Keratinocyte (primary cell): ENCODE results near the gene RPL41. TPM values are rescaled to one million over a fixed set of nuclear protein-coding genes. Genes with fewer than 3 reads are reported as not detected.
A peak's percentile ranks its signal among the peaks of the same experiment; 100 is the strongest.

Source experiments
- DNase-seq: peaks from one replicate; pipeline ENCODE4 v3.0.0-alpha.2; 2011; ENCODE audit warnings: low read depth, missing footprints, low spot score
- FAIRE-seq: peaks from 2 replicates; lab custom pipeline; 2011; peaks lifted over from hg19 to GRCh38; lab: Jason Lieb, UNC
- H2AFZ ChIP-seq: 2 replicates; pipeline ENCODE4 v1.6.0; 2012; ENCODE audit warnings: low read length, control low read depth, inconsistent platforms; ENCODE audit not compliant: control insufficient read depth
- H3K27ac ChIP-seq: 2 replicates; pipeline ENCODE4 v1.5.1; 2011; ENCODE audit warnings: low read length; ENCODE audit not compliant: control insufficient read depth, insufficient read depth
- H3K27me3 ChIP-seq: 3 replicates; pipeline ENCODE4 v1.6.0; 2011; ENCODE audit warnings: low read length; ENCODE audit not compliant: control insufficient read depth, insufficient read depth; ENCODE audit errors: extremely low read depth
- H3K36me3 ChIP-seq, 2 experiments: 2 replicates in 1 of 2; 3 replicates in 1 of 2; pipeline ENCODE4 v1.5.1; 2011; ENCODE audit warnings: low read length in 2 of 2, mild to moderate bottlenecking in 1 of 2; ENCODE audit not compliant: control insufficient read depth in 2 of 2, insufficient read depth in 2 of 2; ENCODE audit errors: extremely low read depth in 1 of 2
- H3K4me1 ChIP-seq: 3 replicates; pipeline ENCODE4 v1.5.1; 2011; ENCODE audit warnings: low read length; ENCODE audit not compliant: control insufficient read depth, insufficient read depth; ENCODE audit errors: extremely low read depth
- H3K4me2 ChIP-seq: 3 replicates; pipeline ENCODE4 v1.6.0; 2011; ENCODE audit warnings: low read depth, low read length; ENCODE audit not compliant: control insufficient read depth, insufficient read depth; ENCODE audit errors: extremely low read depth
- H3K4me3 ChIP-seq, 3 experiments: fragments of 200-600 bp in 1 of 3; sonication (generic) in 1 of 3; 2 replicates in 2 of 3; 3 replicates in 1 of 3; pipeline ENCODE4 v1.5.1; 2011 to 2016; ENCODE audit warnings: low read length in 3 of 3, mild to moderate bottlenecking in 3 of 3, control low read depth in 2 of 3, inconsistent platforms in 1 of 3, low read depth in 1 of 3, mixed read lengths in 1 of 3, mixed run types in 1 of 3, moderate library complexity in 1 of 3; ENCODE audit not compliant: control insufficient read depth in 2 of 3, insufficient read depth in 2 of 3; ENCODE audit errors: extremely low read depth in 1 of 3
- H3K79me2 ChIP-seq: 2 replicates; pipeline ENCODE4 v1.6.0; 2012; ENCODE audit warnings: low read length; ENCODE audit not compliant: control insufficient read depth, insufficient read depth
- H3K9ac ChIP-seq: 3 replicates; pipeline ENCODE4 v1.6.0; 2011; ENCODE audit warnings: low read length; ENCODE audit not compliant: control insufficient read depth, insufficient read depth; ENCODE audit errors: extremely low read depth
- H3K9me1 ChIP-seq: 3 replicates; pipeline ENCODE4 v1.6.0; 2011; ENCODE audit warnings: low read length; ENCODE audit not compliant: control insufficient read depth, insufficient read depth; ENCODE audit errors: extremely low read depth
- H3K9me3 ChIP-seq: 2 replicates; pipeline ENCODE4 v1.5.1; 2012; ENCODE audit warnings: low read depth, low read length; ENCODE audit not compliant: control insufficient read depth
- H4K20me1 ChIP-seq: 3 replicates; pipeline ENCODE4 v1.6.0; 2011; ENCODE audit warnings: low read length; ENCODE audit not compliant: control insufficient read depth, insufficient read depth; ENCODE audit errors: extremely low read depth
- EZH2 ChIP-seq: IDR thresholded peaks from one replicate; pipeline ENCODE4 v1.6.1; 2012; ENCODE audit warnings: inconsistent platforms, mild to moderate bottlenecking, low read length, moderate library complexity
- dilution Hi-C: fragments of 300-500 bp; cut with MboI; formaldehyde crosslinking; loops from one replicate; pipeline ENCODE4 v1.7.0; 2020; ENCODE audit warnings: low sequenced_read_pairs; ENCODE audit not compliant: extremely low pct_ligation_motif_present
- polyA plus RNA-seq, 5 experiments: library from polyadenylated mRNA; depleted of rRNA in 3 of 5; stranded (reverse) in 3 of 5; stranded (forward) in 1 of 5; unstranded in 1 of 5; fragments of >200 nt; gene quantifications; 1 replicate in 1 of 5; 2 replicates in 3 of 5; 3 replicates in 1 of 5; pipeline versions ENCODE4 v1.2.1 to v1.2.3, GENCODE V29; 2011 to 2012; ENCODE audit warnings: missing spikeins in 2 of 5, low read depth in 1 of 5, low replicate concordance in 1 of 5
- TF ChIP-seq, protein P1 (sequence below), 3 experiments: IDR thresholded peaks in 1 of 3; conservative IDR thresholded peaks in 1 of 3; optimal IDR thresholded peaks in 1 of 3; 2 replicates in 2 of 3; 3 replicates in 1 of 3; pipeline versions ENCODE3 to v1.5.1; 2011; ENCODE audit warnings: low read length in 3 of 3, mild to moderate bottlenecking in 3 of 3, moderate library complexity in 2 of 3, control low read depth in 1 of 3, inconsistent platforms in 1 of 3; ENCODE audit not compliant: insufficient read depth in 2 of 3; ENCODE audit errors: extremely low read depth in 1 of 3

Gene RPL41
- polyA plus RNA-seq, 1 donor (not counting 4 experiments of a cell fraction or from before 2014, with no cell fraction given) = 10,481 TPM

DNA sequence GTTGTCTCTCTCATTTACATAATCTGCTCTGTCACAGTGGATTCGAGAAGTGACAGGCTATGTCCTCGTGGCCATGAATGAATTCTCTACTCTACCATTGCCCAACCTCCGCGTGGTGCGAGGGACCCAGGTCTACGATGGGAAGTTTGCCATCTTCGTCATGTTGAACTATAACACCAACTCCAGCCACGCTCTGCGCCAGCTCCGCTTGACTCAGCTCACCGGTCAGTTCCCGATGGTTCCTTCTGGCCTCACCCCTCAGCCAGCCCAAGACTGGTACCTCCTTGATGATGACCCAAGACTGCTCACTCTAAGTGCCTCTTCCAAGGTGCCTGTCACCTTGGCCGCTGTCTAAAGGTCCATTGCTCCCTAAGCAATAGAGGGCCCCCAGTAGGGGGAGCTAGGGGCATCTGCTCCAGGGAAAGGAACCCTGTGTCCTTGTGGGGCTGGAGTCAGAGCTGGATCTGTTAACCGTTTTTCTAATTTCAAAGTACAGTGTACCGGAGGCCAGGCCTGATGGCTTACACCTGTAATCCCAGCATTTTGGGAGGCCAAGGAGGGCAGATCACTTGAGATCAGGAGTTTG, 31.4 kb upstream of the RPL41 start:
- no peak for DNase-seq
- no peaks in the 10 kb centered on the region for H4K20me1 ChIP-seq
- no peak for FAIRE-seq
- H3K9me1 ChIP-seq = no peaks in the 10 kb centered on the region
- dilution Hi-C loops = no loop called here
- no peak overlapping the region for H3K27ac ChIP-seq
- TF ChIP-seq EZH2 = no peak
- TF ChIP-seq, protein P1, sequence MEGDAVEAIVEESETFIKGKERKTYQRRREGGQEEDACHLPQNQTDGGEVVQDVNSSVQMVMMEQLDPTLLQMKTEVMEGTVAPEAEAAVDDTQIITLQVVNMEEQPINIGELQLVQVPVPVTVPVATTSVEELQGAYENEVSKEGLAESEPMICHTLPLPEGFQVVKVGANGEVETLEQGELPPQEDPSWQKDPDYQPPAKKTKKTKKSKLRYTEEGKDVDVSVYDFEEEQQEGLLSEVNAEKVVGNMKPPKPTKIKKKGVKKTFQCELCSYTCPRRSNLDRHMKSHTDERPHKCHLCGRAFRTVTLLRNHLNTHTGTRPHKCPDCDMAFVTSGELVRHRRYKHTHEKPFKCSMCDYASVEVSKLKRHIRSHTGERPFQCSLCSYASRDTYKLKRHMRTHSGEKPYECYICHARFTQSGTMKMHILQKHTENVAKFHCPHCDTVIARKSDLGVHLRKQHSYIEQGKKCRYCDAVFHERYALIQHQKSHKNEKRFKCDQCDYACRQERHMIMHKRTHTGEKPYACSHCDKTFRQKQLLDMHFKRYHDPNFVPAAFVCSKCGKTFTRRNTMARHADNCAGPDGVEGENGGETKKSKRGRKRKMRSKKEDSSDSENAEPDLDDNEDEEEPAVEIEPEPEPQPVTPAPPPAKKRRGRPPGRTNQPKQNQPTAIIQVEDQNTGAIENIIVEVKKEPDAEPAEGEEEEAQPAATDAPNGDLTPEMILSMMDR (optimal IDR thresholded peaks at IDR 0.05 in 1 of 3, IDR thresholded peaks at IDR 0.05 in 1 of 3, conservative IDR thresholded peaks at IDR 0.05 in 1 of 3; ENCODE audit: extremely low read depth in 1 of 3, insufficient read depth in 2 of 3, low read length in 3 of 3) = peak; percentile 52 to 57 (median 56)
- peaks cover 16% of the 10 kb centered on the region for H3K4me1 ChIP-seq
- no peak overlapping the region for H3K4me2 ChIP-seq
- H3K9me3 ChIP-seq = no peaks in the 10 kb centered on the region
- H3K9ac ChIP-seq = no peak overlapping the region
- peaks cover 4 to 15% of the 10 kb centered on the region in 2 experiments for H3K36me3 ChIP-seq
- no peak overlapping the region for H2AFZ ChIP-seq
- H3K79me2 ChIP-seq = no peaks in the 10 kb centered on the region
- H3K27me3 ChIP-seq = no peaks in the 10 kb centered on the region
- H3K4me3 ChIP-seq = no peak overlapping the region

DNA sequence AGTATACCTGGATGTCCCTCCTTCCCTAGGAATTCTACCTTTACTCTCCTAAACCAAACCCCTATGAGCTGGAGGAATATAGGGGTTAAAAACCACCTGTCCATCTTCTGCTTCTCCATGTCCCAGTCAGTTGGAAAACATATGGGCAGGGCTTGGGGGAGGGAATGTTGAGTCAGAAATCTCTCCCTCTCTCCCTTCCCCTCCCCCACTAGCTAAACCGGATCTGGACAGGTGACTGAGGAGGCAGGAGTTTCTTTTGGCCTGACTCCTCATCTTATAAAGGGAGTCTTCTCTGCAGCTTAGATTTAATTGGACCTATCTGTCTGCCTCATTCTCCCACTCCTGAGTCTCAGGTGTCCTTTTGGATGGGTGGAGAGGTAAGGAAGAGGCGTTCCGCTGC, 30.3 kb upstream of the RPL41 start:
- no peak overlapping the region for H3K27ac ChIP-seq
- TF ChIP-seq EZH2 = no peak
- TF ChIP-seq, protein P1 (optimal IDR thresholded peaks at IDR 0.05 in 1 of 3, IDR thresholded peaks at IDR 0.05 in 1 of 3, conservative IDR thresholded peaks at IDR 0.05 in 1 of 3; ENCODE audit: extremely low read depth in 1 of 3, insufficient read depth in 2 of 3, low read length in 3 of 3) = no peak
- dilution Hi-C loops = no loop called here
- no peaks in the 10 kb centered on the region for H3K9me1 ChIP-seq
- no peak overlapping the region for H2AFZ ChIP-seq
- no peaks in the 10 kb centered on the region for H4K20me1 ChIP-seq
- no peak for FAIRE-seq
- H3K9me3 ChIP-seq = no peaks in the 10 kb centered on the region
- H3K9ac ChIP-seq = no peak overlapping the region
- DNase-seq = no peak
- peaks cover 4 to 15% of the 10 kb centered on the region in 2 experiments for H3K36me3 ChIP-seq
- no peak overlapping the region for H3K4me3 ChIP-seq
- no peak overlapping the region for H3K4me2 ChIP-seq
- no peaks in the 10 kb centered on the region for H3K27me3 ChIP-seq
- H3K79me2 ChIP-seq = no peaks in the 10 kb centered on the region
- peaks cover 11% of the 10 kb centered on the region for H3K4me1 ChIP-seq
